Transverse colon (tissue), 3 donors: ENCODE measurements around the gene FAM114A1.

Experiments used
- CTCF ChIP-seq, 5 experiments: fragments of 200-600 bp in 3 of 5; fragments of 450-650 bp in 2 of 5; sonication (generic) in 3 of 5; IDR thresholded peaks; 1 replicate in 2 of 5; 2 replicates in 3 of 5; pipeline ENCODE4 v1.5.1; 2016 to 2017; ENCODE audit warnings: antibody characterized with exemption in 5 of 5, inconsistent platforms in 3 of 5, mild to moderate bottlenecking in 2 of 5, moderate library complexity in 1 of 5
- POLR2A ChIP-seq: fragments of 450-650 bp; IDR thresholded peaks from one replicate; pipeline ENCODE4 v1.6.1; 2016; ENCODE audit warnings: antibody characterized with exemption, mild to moderate bottlenecking, moderate library complexity

DNA sequence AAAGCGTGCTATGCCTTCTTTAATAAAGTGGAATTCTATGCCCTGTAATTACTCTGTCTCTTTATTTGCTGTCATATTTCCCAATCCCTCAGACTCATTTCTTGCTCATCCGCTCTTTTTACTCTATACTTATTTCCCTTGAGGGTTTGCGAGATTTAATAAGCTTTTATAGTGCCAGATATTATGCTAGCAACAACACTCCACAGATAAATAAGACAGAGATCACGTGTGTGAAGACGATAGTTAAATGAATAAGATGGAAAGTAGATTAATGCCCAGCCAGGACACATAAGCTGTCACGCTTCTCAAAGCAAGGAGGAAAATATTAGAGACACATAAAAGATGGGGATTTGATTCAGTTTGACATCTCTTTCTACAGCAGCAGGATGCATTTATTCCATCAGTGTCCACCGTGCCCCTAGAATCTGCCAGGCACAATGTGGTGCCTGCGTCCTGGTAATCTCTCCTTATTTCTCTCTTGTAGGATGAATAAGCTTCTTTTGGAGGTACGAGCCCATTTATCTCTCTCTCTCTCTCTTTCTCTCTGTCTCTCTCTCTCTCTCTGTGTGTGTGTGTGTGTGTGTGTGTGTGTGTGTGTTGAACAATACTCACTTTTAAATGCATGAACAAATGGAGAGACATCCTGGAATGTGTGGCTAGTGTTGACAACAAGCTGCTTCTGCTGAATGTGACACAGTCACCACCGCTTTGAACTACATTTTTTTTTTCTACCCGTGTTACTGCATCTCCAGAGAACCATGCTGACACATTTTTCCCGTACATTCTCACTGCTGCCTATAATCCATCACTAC is 116.4 kb downstream of the FAM114A1 start:
- TF ChIP-seq CTCF (IDR thresholded peaks at IDR 0.05) (no peak), POLR2A (no peak)
